Upper lobe of left lung (tissue), 6 donors: Measurements from ENCODE around the gene ANKRD52. TPM values are rescaled to one million over a fixed set of nuclear protein-coding genes. Genes with fewer than 3 reads are reported as not detected.

Experiments used
- ATAC-seq, 2 donors: fragments of 200-7000 bp; cut with Tn5 transposase; one replicate each; pipeline ENCODE4 v1.9.1; 2022; ENCODE audit warnings: mild to moderate bottlenecking in 2 of 2, moderate library complexity in 2 of 2; ENCODE audit not compliant: low FRiP score in 2 of 2
- DNase-seq, 2 donors: peaks; one replicate each; pipeline ENCODE4 v3.0.0-alpha.2; 2019 to 2020
- H3K27ac ChIP-seq, 4 donors: fragments of 200-600 bp; sonication (generic); one replicate each; pipeline ENCODE4 v1.5.1; 2016 to 2019
- H3K27me3 ChIP-seq, 4 donors: fragments of 200-600 bp; sonication (generic); one replicate each; pipeline ENCODE4 v1.5.1; 2017 to 2019
- H3K36me3 ChIP-seq, 4 donors: fragments of 200-600 bp; sonication (generic); one replicate each; pipeline ENCODE4 v1.5.1; 2016 to 2019
- H3K4me1 ChIP-seq, 4 donors: fragments of 200-600 bp; sonication (generic); one replicate each; pipeline ENCODE4 v1.5.1; 2018 to 2019
- H3K4me3 ChIP-seq, 4 donors: fragments of 200-600 bp; sonication (generic); one replicate each; pipeline ENCODE4 v1.5.1; 2017 to 2019; ENCODE audit warnings: mild to moderate bottlenecking in 2 of 4, moderate library complexity in 1 of 4
- H3K9me3 ChIP-seq, 4 donors: fragments of 200-600 bp; sonication (generic); one replicate each; pipeline ENCODE4 v1.5.1; 2018 to 2019
- CTCF ChIP-seq, 6 experiments: fragments of 450-650 bp in 4 of 6; fragments of 200-600 bp in 2 of 6; sonication (generic) in 2 of 6; IDR thresholded peaks; one replicate each; pipeline ENCODE4 v1.5.1; 2016 to 2019; ENCODE audit warnings: antibody characterized with exemption in 6 of 6
- EP300 ChIP-seq, 4 donors: sonication (generic); formaldehyde crosslinking; IDR thresholded peaks; one replicate each; pipeline ENCODE4 v1.5.1; 2017; ENCODE audit warnings: antibody characterized with exemption in 4 of 4, control low read depth in 2 of 4
- POLR2A ChIP-seq, 4 donors: fragments of 450-650 bp; IDR thresholded peaks; one replicate each; pipeline ENCODE4 v1.5.1; 2016 to 2017; ENCODE audit warnings: antibody characterized with exemption in 4 of 4, mild to moderate bottlenecking in 2 of 4
- POLR2AphosphoS5 ChIP-seq, 2 donors: sonication (generic); formaldehyde crosslinking; IDR thresholded peaks; one replicate each; pipeline ENCODE4 v1.5.1; 2017; ENCODE audit warnings: antibody characterized with exemption in 2 of 2
- WGBS, 2 donors: methylation state at CpG; one replicate each; pipeline ENCODE4 v1.1.5; 2017 to 2018; 5-methylcytosine and 5-hydroxymethylcytosine counted together
- total RNA-seq, 6 donors: library from RNA; depleted of rRNA in 4 of 6; stranded (reverse); fragments of >200 nt in 4 of 6; gene quantifications; one replicate each; pipeline versions ENCODE4 v1.1.0 to v1.2.1, GENCODE V29; 2016 to 2021
- donor health status: DM: no; HTN: no; CAD: no; lungs with moderate emphysema.
- donor health status: DM: no; HTN: yes; CAD: no; lungs with severe emphysema.

Gene ANKRD52
- total RNA-seq, 6 donors from 2014 or later, result 17.6 to 48.2 (median 28.8) TPM

DNA sequence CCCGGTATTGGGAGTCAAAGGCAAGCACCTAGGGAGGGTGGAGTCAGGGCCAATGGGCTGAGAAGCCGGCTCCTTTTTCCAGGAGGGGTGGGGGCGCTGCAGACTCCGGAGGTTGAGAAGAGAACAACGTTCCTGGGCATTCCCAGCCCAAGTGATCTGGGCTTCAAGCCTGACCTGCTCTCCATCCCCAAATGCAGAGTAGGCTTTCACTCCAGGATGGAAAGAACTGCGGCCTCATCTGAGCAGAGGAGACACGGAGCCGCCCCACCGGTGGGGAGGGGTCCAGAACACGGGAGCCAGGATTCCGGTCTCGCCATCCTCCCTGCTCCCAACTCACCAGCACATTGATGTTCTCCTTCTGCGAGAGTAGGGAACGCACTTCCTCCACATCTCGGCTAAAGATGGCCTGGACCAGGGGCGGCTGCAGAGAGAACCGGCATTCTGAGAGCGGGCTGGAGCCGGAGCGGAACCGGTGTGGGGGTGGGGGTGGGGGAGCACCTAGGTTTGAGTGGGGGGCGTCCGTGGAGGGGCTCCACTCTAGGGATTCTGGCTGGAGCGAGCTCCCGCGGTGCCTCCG lies 605 bp downstream of the ANKRD52 start:
- DNase-seq (peak in 1 of 2 donors; percentile 28), ATAC-seq (peak; percentile 16 to 38)
- TF ChIP-seq CTCF (IDR thresholded peaks at IDR 0.05), result no peak
- TF ChIP-seq POLR2A (IDR thresholded peaks at IDR 0.05), result no peak
- TF ChIP-seq EP300 (IDR thresholded peaks at IDR 0.05), result no peak
- TF ChIP-seq POLR2AphosphoS5 (IDR thresholded peaks at IDR 0.05), result no peak
- Histone ChIP-seq H3K36me3 (peaks cover 15 to 34% (median 32%) of the 10 kb centered on the region in 4 donors), H3K4me1 (peaks cover 21 to 32% (median 32%) of the 10 kb centered on the region in 4 donors), H3K27me3 (no peaks in the 10 kb centered on the region), H3K4me3 (peak overlapping the region; percentile 43 to 93 (median 86)), H3K9me3 (no peaks in the 10 kb centered on the region), H3K27ac (peak overlapping the region; percentile 80 to 92 (median 86))
- WGBS, 2 donors, result 1 to 2% methylated on average over 10 to 23 of the region's 27 CpGs

- WGBS, 2 donors, result 68 to 73% methylated on average over 5 to 8 of the region's 8 CpGs
- ATAC-seq, result no peak
- no peaks in the 10 kb centered on the region for H3K27me3 ChIP-seq
- peaks cover 20 to 39% (median 37%) of the 10 kb centered on the region in 4 donors for H3K36me3 ChIP-seq
- H3K9me3 ChIP-seq, result no peaks in the 10 kb centered on the region
- H3K4me3 ChIP-seq, result peak overlapping the region in 3 of 4 donors; percentile 83 to 93 (median 88)
- no peak for TF ChIP-seq EP300 (IDR thresholded peaks at IDR 0.05)
- TF ChIP-seq CTCF (IDR thresholded peaks at IDR 0.05), result no peak
- no peak for TF ChIP-seq POLR2A (IDR thresholded peaks at IDR 0.05)
- no peak for TF ChIP-seq POLR2AphosphoS5 (IDR thresholded peaks at IDR 0.05)
- peak overlapping the region in 2 of 4 donors; percentile 87 to 92 for H3K27ac ChIP-seq
- no peak for DNase-seq
- peaks cover 21 to 32% (median 32%) of the 10 kb centered on the region in 4 donors for H3K4me1 ChIP-seq
Measured at GRCh38 chr12:56257071-56257470, 1.1 kb downstream of the ANKRD52 start.

GRCh38 chr12:56256326-56256960 lies 1.7 kb downstream of the ANKRD52 start:
- no peak for DNase-seq
- Histone ChIP-seq H3K4me3 (peak overlapping the region in 1 of 4 donors; percentile 93), H3K36me3 (peaks cover 26 to 45% (median 44%) of the 10 kb centered on the region in 4 donors), H3K9me3 (no peaks in the 10 kb centered on the region), H3K27me3 (no peaks in the 10 kb centered on the region), H3K27ac (peak overlapping the region in 1 of 4 donors; percentile 21), H3K4me1 (peaks cover 21 to 32% (median 32%) of the 10 kb centered on the region in 4 donors)
- no peak for TF ChIP-seq EP300 (IDR thresholded peaks at IDR 0.05)
- TF ChIP-seq POLR2A (IDR thresholded peaks at IDR 0.05), result no peak
- TF ChIP-seq CTCF (IDR thresholded peaks at IDR 0.05), result no peak
- no peak for TF ChIP-seq POLR2AphosphoS5 (IDR thresholded peaks at IDR 0.05)
- WGBS, 2 donors, result 27 to 56% methylated on average over 2 to 4 of the region's 4 CpGs
- ATAC-seq, result no peak

- Histone ChIP-seq H3K36me3 (peaks cover 30 to 53% (median 51%) of the 10 kb centered on the region in 4 donors), H3K4me3 (no peak overlapping the region), H3K27me3 (no peaks in the 10 kb centered on the region), H3K9me3 (no peaks in the 10 kb centered on the region), H3K27ac (no peak overlapping the region), H3K4me1 (peaks cover 21 to 32% (median 32%) of the 10 kb centered on the region in 4 donors)
- 72 to 90% methylated on average over 7 of the region's 7 CpGs for WGBS, 2 donors
- ATAC-seq (no peak), DNase-seq (peak in 1 of 2 donors; percentile 44)
- no peak for TF ChIP-seq POLR2A (IDR thresholded peaks at IDR 0.05)
- no peak for TF ChIP-seq EP300 (IDR thresholded peaks at IDR 0.05)
- no peak for TF ChIP-seq POLR2AphosphoS5 (IDR thresholded peaks at IDR 0.05)
- no peak for TF ChIP-seq CTCF (IDR thresholded peaks at IDR 0.05)
Measured at GRCh38 chr12:56255671-56256070, 2.5 kb downstream of the ANKRD52 start.
